Measurements from ENCODE around the gene ACP6.
"Not testable (repeated sequence)": the region's sequence is repeated elsewhere in the genome, so short reads cannot be mapped to it uniquely, and the experiment has no call there.

Gene ACP6

DNA sequence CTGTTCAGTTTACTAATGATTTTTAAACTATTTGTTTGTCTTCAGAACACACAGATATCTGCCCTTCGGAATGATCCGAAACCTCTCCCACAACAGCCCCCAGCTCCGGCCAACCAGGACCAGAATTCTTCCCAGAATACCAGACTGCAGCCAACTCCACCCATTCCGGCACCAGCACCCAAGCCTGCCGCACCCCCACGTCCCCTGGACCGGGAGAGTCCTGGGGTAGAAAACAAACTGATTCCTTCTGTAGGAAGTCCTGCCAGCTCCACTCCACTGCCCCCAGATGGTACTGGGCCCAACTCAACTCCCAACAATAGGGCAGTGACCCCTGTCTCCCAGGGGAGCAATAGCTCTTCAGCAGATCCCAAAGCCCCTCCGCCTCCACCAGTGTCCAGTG, 51.6 kb downstream of the ACP6 start:
- DNase-seq = no peak

- DNase-seq = no peak
Observed at GRCh38 chr1:147618077-147618569, 52.2 kb downstream of the ACP6 start.

DNA sequence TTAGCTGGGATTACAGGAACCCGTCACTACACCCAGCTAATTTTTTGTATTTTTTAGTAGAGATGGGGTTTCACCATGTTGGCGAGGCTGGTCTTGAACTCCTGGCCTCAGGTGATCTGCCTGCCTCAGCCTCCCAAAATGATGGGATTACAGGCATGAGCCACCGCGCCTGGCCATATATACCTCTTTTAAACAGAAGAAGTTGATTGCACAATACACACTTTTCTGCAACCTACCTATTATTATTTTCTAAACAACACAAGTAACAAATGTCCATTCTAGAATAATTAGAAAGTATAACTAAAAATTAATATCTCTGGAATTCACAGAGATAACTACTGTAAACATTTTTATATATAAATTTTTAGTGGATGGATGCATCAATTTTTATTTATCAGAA, 55.4 kb downstream of the ACP6 start:
- DNase-seq = not testable (repeated sequence)

- no peak for DNase-seq
Observed at GRCh38 chr1:147613506-147613905, 56.8 kb downstream of the ACP6 start.

DNA sequence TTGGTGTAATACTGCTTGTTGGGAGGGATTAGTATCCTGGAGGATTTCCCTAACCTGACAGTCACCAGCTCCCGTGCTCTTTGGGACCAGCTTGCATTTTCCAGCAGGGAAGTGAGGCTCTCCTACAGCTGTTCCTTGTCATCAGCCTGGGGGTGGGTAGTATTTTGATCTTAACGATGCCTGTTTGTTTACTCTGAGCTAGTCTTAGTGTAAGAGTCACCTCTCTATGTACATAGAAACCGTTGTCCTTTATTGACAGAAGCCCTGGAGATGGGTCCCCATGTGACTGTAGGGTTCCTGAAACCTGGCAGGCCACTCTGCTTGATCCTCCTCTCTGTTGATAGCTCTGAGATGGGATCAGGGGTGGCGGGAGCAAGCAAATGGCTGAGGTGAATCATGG, 58.0 kb downstream of the ACP6 start:
- DNase-seq = no peak

GRCh38 chr1:147611586-147611985, 58.7 kb downstream of the ACP6 start:
- no peak for DNase-seq

GRCh38 chr1:147611021-147611426, 59.3 kb downstream of the ACP6 start:
- no peak for DNase-seq

- DNase-seq = no peak
Observed at GRCh38 chr1:147609358-147609757, 61.0 kb downstream of the ACP6 start.

- no peak for DNase-seq
Observed at GRCh38 chr1:147608596-147608995, 61.7 kb downstream of the ACP6 start.

DNA sequence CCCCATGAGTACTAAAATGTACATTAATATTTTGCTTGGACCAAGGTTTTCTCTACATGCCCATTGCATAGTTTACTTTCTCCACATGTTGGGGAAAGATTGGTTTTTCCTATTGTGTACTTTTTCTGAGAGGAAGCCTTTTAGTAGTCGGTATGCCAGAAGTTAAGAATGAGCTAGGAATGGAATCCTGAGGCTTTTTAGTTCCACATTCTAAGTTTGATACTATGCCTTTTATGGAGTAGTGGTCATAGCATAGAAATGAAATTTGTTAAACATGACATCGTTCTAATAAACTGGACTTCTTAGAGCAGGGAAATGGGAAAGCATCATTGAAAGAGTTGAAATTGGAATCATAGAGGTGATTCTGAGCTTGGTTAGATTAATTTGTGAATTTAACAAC, 64.7 kb downstream of the ACP6 start:
- no peak for DNase-seq

GRCh38 chr1:147603986-147604385, 66.3 kb downstream of the ACP6 start:
- no peak for DNase-seq

DNA sequence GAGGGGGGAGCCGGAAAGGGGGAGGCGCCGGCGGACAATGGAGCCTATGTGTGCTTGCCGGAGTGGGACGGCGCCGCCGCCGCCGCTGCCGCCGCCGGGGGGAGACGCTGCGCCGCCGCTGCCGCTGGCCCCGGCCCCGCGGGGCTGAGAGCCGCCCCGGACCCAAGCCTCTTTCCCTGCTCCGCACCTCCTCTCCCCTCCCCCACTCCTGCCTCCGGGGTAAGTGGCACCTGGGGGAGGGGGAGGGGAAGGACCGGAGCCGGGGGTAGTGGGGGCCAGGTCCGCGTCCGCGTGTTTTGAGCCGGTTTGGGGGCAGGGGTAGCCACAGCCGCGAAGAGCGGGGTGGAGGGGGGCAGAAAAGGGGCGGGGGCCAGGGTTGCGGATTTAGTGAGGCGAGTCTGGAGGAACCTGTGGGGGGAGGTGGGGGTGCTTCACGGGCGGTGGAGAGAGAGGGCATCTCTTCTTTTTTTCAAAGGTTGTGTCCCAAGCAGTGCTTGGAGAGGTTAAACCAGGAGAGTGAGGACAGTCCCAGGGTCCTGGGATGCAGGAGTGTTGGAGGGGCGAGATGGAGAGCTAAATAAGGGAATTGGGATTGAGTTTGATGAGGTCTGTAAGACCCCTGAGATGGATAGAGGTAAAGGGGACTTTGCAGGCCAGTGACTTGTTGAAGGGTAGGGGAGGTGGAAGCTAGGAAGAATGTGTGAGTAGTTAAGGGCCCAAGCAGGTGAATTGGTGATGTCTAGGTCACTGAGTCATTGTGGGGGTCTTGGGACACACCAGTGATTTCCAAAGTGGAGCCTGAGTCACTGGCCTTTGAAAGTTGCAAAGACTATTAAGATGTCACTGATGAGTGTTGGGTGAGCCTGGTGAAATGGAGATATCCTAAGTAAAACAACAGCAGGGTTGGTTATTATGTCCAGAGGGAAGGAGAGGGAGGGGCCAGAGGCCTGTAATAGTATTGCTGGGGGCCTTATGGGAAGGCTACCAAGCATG, 69.9 kb downstream of the ACP6 start:
- no peak for DNase-seq

DNA sequence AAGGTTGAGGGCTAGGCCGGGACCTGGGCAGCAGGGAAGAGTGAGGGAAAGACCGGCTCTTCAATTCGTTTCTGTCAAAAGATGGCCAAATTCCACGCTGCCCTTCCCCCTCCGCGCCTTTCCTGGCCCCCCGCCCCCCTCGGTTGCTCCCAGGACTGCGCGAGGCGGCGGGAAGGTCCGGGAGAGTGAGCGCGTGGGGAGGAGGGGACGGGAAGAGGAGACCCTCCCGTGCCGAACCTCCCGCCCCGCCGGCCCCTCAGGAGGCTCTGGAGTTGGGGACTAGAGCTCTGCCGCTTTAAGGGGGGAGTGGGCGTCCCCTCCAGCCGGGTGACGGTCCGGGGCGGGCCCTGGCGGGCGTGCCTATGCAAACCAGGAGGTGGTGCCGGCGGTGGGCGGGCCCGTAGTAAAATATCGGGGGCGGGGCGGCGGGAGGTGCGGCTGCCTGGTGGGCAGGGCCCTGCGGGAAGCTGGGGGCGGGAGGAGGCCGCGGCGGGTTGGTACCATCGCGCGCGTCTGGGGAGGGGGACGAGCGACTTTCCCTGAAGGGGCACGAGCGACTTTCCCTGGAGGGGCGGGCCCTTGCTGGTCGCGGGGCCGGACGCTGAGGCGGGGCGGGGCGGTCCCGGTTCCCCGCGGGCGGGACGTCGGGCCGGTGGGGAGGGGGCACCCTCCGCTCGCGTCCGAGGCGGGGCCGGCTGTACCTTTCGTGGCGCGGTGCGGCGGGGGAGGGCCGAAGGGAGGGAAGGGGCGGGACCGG, 70.8 kb downstream of the ACP6 start:
- peak; percentile 100 for DNase-seq

- peak; percentile 25 for DNase-seq
Observed at GRCh38 chr1:147598621-147599361, 71.5 kb downstream of the ACP6 start.

GRCh38 chr1:147597010-147597409, 73.3 kb downstream of the ACP6 start:
- no peak for DNase-seq
